Neural progenitor cell (in vitro differentiated cells): ENCODE data around the gene IL20RA.

Experiments used
- CTCF ChIP-seq: fragments of 200-600 bp; sonication (generic); IDR thresholded peaks from 2 replicates; pipeline ENCODE4 v1.5.1; 2017; ENCODE audit warnings: antibody characterized with exemption, mild to moderate bottlenecking
- EZH2 ChIP-seq: fragments of 200-600 bp; sonication (generic); IDR thresholded peaks from 2 replicates; pipeline ENCODE4 v1.6.1; 2017; ENCODE audit warnings: antibody characterized with exemption, mild to moderate bottlenecking, moderate library complexity

DNA sequence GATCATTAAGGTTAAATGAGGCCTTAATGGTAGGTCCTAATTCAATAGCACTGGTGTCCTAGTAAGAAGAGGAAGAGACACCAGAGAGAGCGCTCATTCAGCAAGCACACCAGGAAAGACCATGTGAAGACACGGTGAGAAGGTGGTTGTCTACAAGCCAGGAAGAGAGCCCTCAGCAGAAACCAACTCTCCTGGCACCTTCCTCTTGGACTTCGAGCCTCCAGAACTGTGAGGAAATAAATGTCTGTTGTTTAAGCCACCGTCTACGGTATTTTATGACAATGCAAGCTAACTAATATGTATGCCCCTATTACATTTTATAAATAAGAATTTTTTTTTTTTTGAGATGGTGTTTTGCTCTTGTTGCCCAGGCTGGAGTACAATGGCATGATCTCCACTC is 59.3 kb downstream of the IL20RA start:
- no peak for TF ChIP-seq EZH2
- TF ChIP-seq CTCF = no peak
